WERI-Rb-1 (cell line): ENCODE data around the gene TMEM164.

Experiments used
- DNase-seq: peaks from one replicate; pipeline ENCODE4 v3.0.0-alpha.2; 2020
- H3K27ac ChIP-seq: fragments of 250-450 bp; sonication (Bioruptor Pico); 2 replicates; pipeline ENCODE4 v1.5.1; 2020; ENCODE audit warnings: mild to moderate bottlenecking, moderate library complexity
- H3K27me3 ChIP-seq: fragments of 250-450 bp; sonication (Bioruptor Pico); 2 replicates; pipeline ENCODE4 v1.5.1; 2021; ENCODE audit warnings: mild to moderate bottlenecking, low read depth, moderate library complexity; ENCODE audit not compliant: insufficient read depth, severe bottlenecking
- H3K36me3 ChIP-seq: fragments of 250-450 bp; sonication (Bioruptor Pico); 2 replicates; pipeline ENCODE4 v1.5.1; 2020; ENCODE audit warnings: mild to moderate bottlenecking, moderate library complexity
- H3K4me3 ChIP-seq: 2 replicates; pipeline ENCODE4 v1.5.1; 2011; ENCODE audit warnings: low read depth, mild to moderate bottlenecking, control low read depth, low read length
- H3K9me3 ChIP-seq: fragments of 250-450 bp; sonication (Bioruptor Pico); 2 replicates; pipeline ENCODE4 v1.5.1; 2021; ENCODE audit warnings: mild to moderate bottlenecking, moderate library complexity; ENCODE audit not compliant: severe bottlenecking
- CTCF ChIP-seq: IDR thresholded peaks from 2 replicates; pipeline ENCODE4 v1.5.1; 2011; ENCODE audit warnings: low read depth, mild to moderate bottlenecking, control low read depth, inconsistent platforms, low read length

The TMEM164 gene

GRCh38 chrX:110104078-110104477, 101.2 kb downstream of the TMEM164 start:
- H3K27me3 ChIP-seq = no peaks in the 10 kb centered on the region
- no peak for DNase-seq
- no peak for TF ChIP-seq CTCF
- no peaks in the 10 kb centered on the region for H3K9me3 ChIP-seq
- H3K4me3 ChIP-seq = no peak overlapping the region
- H3K36me3 ChIP-seq = no peaks in the 10 kb centered on the region; the same call in 1 of the 2 replicates
- no peak overlapping the region for H3K27ac ChIP-seq

GRCh38 chrX:110108381-110108821, 105.5 kb downstream of the TMEM164 start:
- peaks cover 12% of the 10 kb centered on the region for H3K36me3 ChIP-seq
- no peak for DNase-seq
- H3K27ac ChIP-seq = no peak overlapping the region
- TF ChIP-seq CTCF = no peak
- H3K4me3 ChIP-seq = no peak overlapping the region
- H3K9me3 ChIP-seq = no peaks in the 10 kb centered on the region
- H3K27me3 ChIP-seq = no peaks in the 10 kb centered on the region

- no peak for TF ChIP-seq CTCF
- Histone ChIP-seq H3K4me3 (no peak overlapping the region), H3K27me3 (no peaks in the 10 kb centered on the region), H3K27ac (no peak overlapping the region), H3K9me3 (no peaks in the 10 kb centered on the region), H3K36me3 (peaks cover 15% of the 10 kb centered on the region)
- no peak for DNase-seq
Measured at GRCh38 chrX:110114260-110114776, 111.4 kb downstream of the TMEM164 start.

GRCh38 chrX:110116066-110116980, 113.4 kb downstream of the TMEM164 start:
- Histone ChIP-seq H3K9me3 (no peaks in the 10 kb centered on the region), H3K27ac (no peak overlapping the region), H3K4me3 (no peak overlapping the region), H3K36me3 (peaks cover 5% of the 10 kb centered on the region), H3K27me3 (no peaks in the 10 kb centered on the region)
- no peak for DNase-seq
- no peak for TF ChIP-seq CTCF

- DNase-seq = no peak
- no peak overlapping the region for H3K27ac ChIP-seq
- H3K9me3 ChIP-seq = no peaks in the 10 kb centered on the region
- TF ChIP-seq CTCF = no peak
- H3K27me3 ChIP-seq = no peaks in the 10 kb centered on the region
- H3K4me3 ChIP-seq = no peak overlapping the region
- peaks cover 5% of the 10 kb centered on the region for H3K36me3 ChIP-seq
Measured at GRCh38 chrX:110118530-110118929, 115.6 kb downstream of the TMEM164 start.
